Measurements from ENCODE around the gene ZDHHC6. TPM values are rescaled to one million over a fixed set of nuclear protein-coding genes. Genes with fewer than 3 reads are reported as not detected.

Gene ZDHHC6
- total and polyA plus RNA-seq, 2 of the 8 experiments (the other 6 are each of a cell fraction or from before 2014, with no cell fraction given) = 13.6 to 27.4 TPM

- Histone ChIP-seq H3K4me1 (replicated peaks in 1 of 4; ENCODE audit: control insufficient read depth in 3 of 4, insufficient read depth in 4 of 4, low read length in 3 of 4) (no peaks in the 10 kb centered on the region), H4K5ac (ENCODE audit: insufficient read length, low read depth, low read length) (no peak overlapping the region), H2BK5ac (ENCODE audit: low read depth, low read length) (no peak overlapping the region), H3K14ac (ENCODE audit: insufficient read length) (no peak overlapping the region), H3K23ac (ENCODE audit: insufficient read length) (no peak overlapping the region), H2BK120ac (replicated peaks; ENCODE audit: low read depth, low read length) (no peak overlapping the region), H3K27me3 (replicated peaks in 1 of 4; ENCODE audit: control insufficient read depth in 3 of 4, extremely low read depth in 1 of 4, insufficient read depth in 3 of 4, low read length in 3 of 4) (no peaks in the 10 kb centered on the region), H3K4ac (replicated peaks; ENCODE audit: insufficient read length, low read depth, low read length) (no peak overlapping the region), H4K8ac (ENCODE audit: extremely low read depth, insufficient read depth, low read length) (no peak overlapping the region), H2BK20ac (ENCODE audit: low read length) (no peak overlapping the region), H4K20me1 (replicated peaks in 1 of 2; ENCODE audit: control insufficient read depth in 1 of 2, insufficient read depth in 2 of 2, low read length in 2 of 2) (peaks cover 2% of the 10 kb centered on the region in 2 experiments), H3K56ac (replicated peaks; ENCODE audit: insufficient read length, low read depth, low read length) (no peak overlapping the region), H3K27ac (ENCODE audit: low read depth, low read length) (no peak overlapping the region), H2AFZ (ENCODE audit: low read length) (no peak overlapping the region), H3K9me3 (ENCODE audit: insufficient read depth in 2 of 2, low read depth in 1 of 2, low read length in 1 of 2) (no peaks in the 10 kb centered on the region), H3K9ac (replicated peaks in 1 of 4; ENCODE audit: extremely low read depth in 1 of 4, low read depth in 3 of 4, low read length in 3 of 4) (no peak overlapping the region), H2BK15ac (ENCODE audit: low read length) (no peak overlapping the region), H3K18ac (ENCODE audit: extremely low read depth, low read length) (no peak overlapping the region), H3K23me2 (ENCODE audit: low read depth, low read length) (no peaks in the 10 kb centered on the region; the same call in 1 of the 2 replicates), H3K79me2 (ENCODE audit: control insufficient read depth in 1 of 2, insufficient read depth in 2 of 2, low read length in 2 of 2) (no peaks in the 10 kb centered on the region), H3K79me1 (ENCODE audit: low read depth, low read length) (no peaks in the 10 kb centered on the region), H3K4me3 (ENCODE audit: extremely low read depth in 1 of 4, insufficient read depth in 2 of 4, low read depth in 3 of 4, low read length in 4 of 4) (no peak overlapping the region), H2BK12ac (ENCODE audit: low read depth, low read length) (no peak overlapping the region), H4K91ac (replicated peaks; ENCODE audit: insufficient read length, low read length) (no peak overlapping the region), H3K4me2 (ENCODE audit: insufficient read depth in 1 of 2, low read depth in 2 of 2, low read length in 2 of 2) (no peak overlapping the region), H2AK5ac (ENCODE audit: low read depth, low read length) (no peak overlapping the region), H3K36me3 (ENCODE audit: control insufficient read depth in 2 of 4, insufficient read depth in 4 of 4, low read length in 3 of 4) (peaks cover 4 to 62% (median 29%) of the 10 kb centered on the region in 4 experiments; a peak in 7 of 8 replicates)
- CTCF ChIA-PET (ENCODE audit: partially characterized antibody) = interaction anchor here (0.5 to 3.6 kb wide), 30 partner anchors 9 to 1086 kb away, joined by 3 to 21 read pairs (median 4); partner anchors contain the start of genes ACSL5, VTI1A and ZDHHC6
- WGBS, 2 experiments (ENCODE audit: extremely low coverage in 1 of 2, insufficient coverage in 1 of 2, insufficient read length in 1 of 2, insufficient replicate concordance in 2 of 2, low coverage in 1 of 2, low lambda C conversion rate in 2 of 2, missing lambda C conversion rate in 1 of 2) = 76% methylated on average over 2 of the region's 2 CpGs; no CpG with 5 or more reads in 1 of the 2 experiments
- FAIRE-seq (no peak), DNase-seq (ENCODE audit: low read depth in 1 of 2, low spot score in 2 of 2) (no peak)
- TF ChIP-seq CTCF (IDR thresholded peaks at IDR 0.05; ENCODE audit: control extremely low read depth in 1 of 3, insufficient read depth in 1 of 3, low read depth in 1 of 3, low read length in 3 of 3) = peak in 1 of 3 experiments; percentile 7; a peak in 2 of 4 replicates
- no peak for TF ChIP-seq TBP (IDR thresholded peaks at IDR 0.05; ENCODE audit: low read depth, low read length)
- no peak for TF ChIP-seq FOSL1 (IDR thresholded peaks at IDR 0.05; ENCODE audit: insufficient read depth, low read depth, low read length)
- TF ChIP-seq JUN (IDR thresholded peaks at IDR 0.05; ENCODE audit: low read depth, low read length) = no peak
- TF ChIP-seq TEAD4 (IDR thresholded peaks at IDR 0.05; ENCODE audit: low read depth, low read length) = no peak
- TF ChIP-seq RAD21 (IDR thresholded peaks at IDR 0.05 in 1 of 2, conservative IDR thresholded peaks at IDR 0.05 in 1 of 2; ENCODE audit: low read depth in 2 of 2, low read length in 2 of 2) = peak in 1 of 2 experiments; percentile 46; a peak in 3 of 4 replicates
- POLR2A ChIA-PET (ENCODE audit: partially characterized antibody) = interaction anchor here (1.2 kb wide), 1 partner anchor 12 kb away, joined by 5 read pairs; the partner anchor contains the start of genes VTI1A and ZDHHC6
These were observed 11.6 kb downstream of the ZDHHC6 start for GRCh38 chr10:112434988-112435619.

Data from H1 (cell line).